MCF 10A (cell line): ENCODE results near the gene ALDH1L1. TPM values are rescaled to one million over a fixed set of nuclear protein-coding genes. Genes with fewer than 3 reads are reported as not detected.

Source experiments
- BruUV-seq: library from RNA; stranded (reverse); fragments of 400-500 nt; replicated peaks from 2 replicates; lab custom pipeline; 2021; lab: Mats Ljungman, UMichigan
- CTCF ChIA-PET: fragments of 300-600 bp; sonication (Branson Sonifier 250); formaldehyde crosslinking; extraction: SDS; loops from one replicate; lab custom pipeline; 2021; ENCODE audit warnings: antibody characterized with exemption, inconsistent platforms; lab: Yijun Ruan, JAX
- POLR2A ChIA-PET: fragments of 300-600, 350-650 bp; sonication (Branson Sonifier 250); formaldehyde crosslinking; extraction: SDS; loops from one replicate; lab custom pipeline; 2020; ENCODE audit warnings: antibody characterized with exemption, inconsistent platforms; lab: Yijun Ruan, JAX
- DNase-seq: peaks from one replicate; pipeline ENCODE4 v3.0.0-alpha.2; 2018; ENCODE audit not compliant: unreplicated experiment
- H3K27ac Mint-ChIP-seq: one replicate; pipeline ENCODE4 v1.8.0; 2022; ENCODE audit warnings: mild to moderate bottlenecking, low read depth, mixed read lengths; ENCODE audit not compliant: unreplicated experiment
- H3K27me3 Mint-ChIP-seq: one replicate; pipeline ENCODE4 v1.8.0; 2022; ENCODE audit warnings: mixed read lengths; ENCODE audit not compliant: insufficient read depth, unreplicated experiment
- H3K36me3 Mint-ChIP-seq: one replicate; pipeline ENCODE4 v1.8.0; 2022; ENCODE audit warnings: mild to moderate bottlenecking, moderate library complexity, mixed read lengths; ENCODE audit not compliant: insufficient read depth, unreplicated experiment
- H3K4me1 Mint-ChIP-seq: one replicate; pipeline ENCODE4 v1.8.0; 2022; ENCODE audit warnings: mixed read lengths; ENCODE audit not compliant: insufficient read depth, unreplicated experiment
- H3K4me3 Mint-ChIP-seq: one replicate; pipeline ENCODE4 v1.8.0; 2022; ENCODE audit warnings: mild to moderate bottlenecking, moderate library complexity, mixed read lengths; ENCODE audit not compliant: unreplicated experiment
- H3K9me3 Mint-ChIP-seq: one replicate; pipeline ENCODE4 v1.8.0; 2022; ENCODE audit warnings: mixed read lengths; ENCODE audit not compliant: unreplicated experiment
- CTCF ChIP-seq: fragments of 200-600 bp; IDR thresholded peaks from one replicate; pipeline ENCODE4 v1.8.0; 2022; ENCODE audit warnings: antibody characterized with exemption, mild to moderate bottlenecking; ENCODE audit not compliant: unreplicated experiment
- intact Hi-C: fragments of 100-400 bp; cut with micrococcal nuclease; formaldehyde crosslinking; loops from 2 replicates; pipeline ENCODE4 v1.14.1; 2022
- total RNA-seq: library from RNA; stranded (reverse); gene quantifications from 2 replicates; pipeline ENCODE4 v1.2.3, GENCODE V29; 2022

The ALDH1L1 gene
- total RNA-seq, 1 experiment from 2014 or later, result 1.9 TPM

DNA sequence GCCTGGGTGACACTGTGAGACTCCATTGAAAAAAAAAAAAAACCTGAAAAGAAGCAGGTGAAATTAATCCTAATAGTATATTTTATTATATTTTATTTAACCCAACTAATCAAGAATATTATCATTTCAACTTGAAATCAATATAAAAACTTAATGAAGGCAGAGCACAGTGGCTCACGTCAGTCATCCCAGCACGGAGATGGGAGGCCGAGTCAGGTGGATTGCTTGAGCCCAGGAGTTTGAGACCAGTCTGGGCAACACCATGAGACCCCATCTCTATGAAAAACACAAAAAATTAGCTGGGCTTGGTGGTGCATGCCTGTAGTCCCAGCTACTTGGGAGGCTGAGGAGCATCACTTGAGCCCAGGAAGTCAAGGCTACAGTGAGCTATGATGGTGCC is 63.2 kb downstream of the ALDH1L1 start:
- no peak for TF ChIP-seq CTCF
- Mint-ChIP-seq H3K9me3 (no peaks in the 10 kb centered on the region), H3K27ac (no peak overlapping the region), H3K27me3 (no peaks in the 10 kb centered on the region), H3K4me3 (no peak overlapping the region), H3K4me1 (peaks cover 11% of the 10 kb centered on the region), H3K36me3 (no peaks in the 10 kb centered on the region)
- DNase-seq, result no peak
- BruUV-seq, result no TSS peak
- intact Hi-C loops, result no loop called here
- POLR2A ChIA-PET, result no interaction called here
- CTCF ChIA-PET, result interaction anchor here (0.6 to 1.3 kb wide), 2 partner anchors 14 to 145 kb away, joined by 3 to 4 read pairs; no protein-coding TSS in a partner anchor

DNA sequence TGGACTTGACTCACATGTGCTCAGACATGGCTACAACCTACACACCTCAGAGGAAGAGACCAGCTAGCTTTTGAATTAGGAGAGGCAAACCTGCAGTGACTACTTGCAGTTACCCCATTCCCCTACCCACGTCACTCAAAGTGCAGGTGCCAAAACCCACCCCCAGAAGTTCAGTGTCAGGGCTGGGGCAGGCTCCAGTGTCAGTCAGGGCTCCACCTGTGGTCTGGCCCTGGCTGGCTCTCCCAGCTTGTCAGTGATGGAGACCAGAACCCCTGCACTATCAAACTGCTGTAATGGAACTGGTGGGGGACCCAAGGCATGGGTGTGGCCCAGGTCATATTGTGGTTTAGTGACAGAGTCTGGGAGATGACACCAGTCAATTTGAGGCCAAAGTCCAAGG is 63.9 kb downstream of the ALDH1L1 start:
- no peaks in the 10 kb centered on the region for H3K27me3 Mint-ChIP-seq
- no peaks in the 10 kb centered on the region for H3K36me3 Mint-ChIP-seq
- no peak for DNase-seq
- peaks cover 11% of the 10 kb centered on the region for H3K4me1 Mint-ChIP-seq
- ChIA-PET POLR2A (no interaction called here), CTCF (interaction anchor here (0.6 to 1.3 kb wide), 3 partner anchors 13 to 144 kb away, joined by 3 to 4 read pairs (median 3); no protein-coding TSS in a partner anchor)
- TF ChIP-seq CTCF, result no peak
- intact Hi-C loops, result no loop called here
- no peaks in the 10 kb centered on the region for H3K9me3 Mint-ChIP-seq
- no TSS peak for BruUV-seq
- H3K4me3 Mint-ChIP-seq, result no peak overlapping the region
- no peak overlapping the region for H3K27ac Mint-ChIP-seq

GRCh38 chr3:126114443-126115386 is 65.7 kb downstream of the ALDH1L1 start:
- no peak for DNase-seq
- Mint-ChIP-seq H3K4me1 (peaks cover 11% of the 10 kb centered on the region), H3K4me3 (no peak overlapping the region), H3K27ac (no peak overlapping the region), H3K36me3 (no peaks in the 10 kb centered on the region), H3K9me3 (no peaks in the 10 kb centered on the region), H3K27me3 (no peaks in the 10 kb centered on the region)
- POLR2A ChIA-PET, result interaction anchor here (0.6 kb wide), 1 partner anchor 358 kb away, joined by 3 read pairs; no protein-coding TSS in a partner anchor
- TF ChIP-seq CTCF, result no peak
- no TSS peak for BruUV-seq
- intact Hi-C loops, result no loop called here
- CTCF ChIA-PET, result interaction anchor here (0.6 to 0.8 kb wide), 3 partner anchors 12 to 596 kb away, joined by 3 read pairs; no protein-coding TSS in a partner anchor

DNA sequence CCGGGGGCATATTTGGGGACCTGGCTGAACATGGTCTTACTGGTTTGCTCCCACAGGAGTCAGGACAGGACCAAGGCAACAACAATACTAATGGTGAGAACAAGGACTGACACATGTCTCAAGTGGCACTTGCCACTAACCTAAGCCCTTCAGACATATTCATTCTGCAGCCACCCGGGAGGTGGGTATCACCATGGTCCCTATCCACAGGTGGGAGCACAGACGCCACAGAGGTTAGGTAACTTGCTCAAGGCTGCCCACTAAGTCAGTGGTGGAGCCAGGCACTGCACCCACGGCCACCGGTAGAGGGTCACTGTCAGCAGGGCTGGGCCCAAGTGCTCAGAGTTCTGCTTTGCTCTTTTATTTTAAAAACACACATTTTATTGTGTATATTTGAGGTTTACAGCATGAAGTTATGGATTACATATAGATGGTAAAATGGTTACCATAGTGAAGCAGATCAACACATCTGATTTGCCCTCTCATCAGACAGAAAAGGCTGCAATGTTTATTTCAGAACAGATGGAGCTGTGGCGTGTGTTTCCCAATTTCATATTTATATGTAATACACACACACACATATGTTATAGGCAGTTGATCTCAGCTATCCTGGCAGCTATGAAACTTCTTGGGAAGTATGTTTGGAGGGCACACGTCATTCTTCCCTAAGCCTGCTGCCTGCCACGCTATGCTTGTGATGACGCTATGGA is 66.5 kb downstream of the ALDH1L1 start:
- Mint-ChIP-seq H3K27ac (no peak overlapping the region), H3K36me3 (no peaks in the 10 kb centered on the region), H3K4me1 (peaks cover 2% of the 10 kb centered on the region), H3K27me3 (no peaks in the 10 kb centered on the region), H3K9me3 (no peaks in the 10 kb centered on the region), H3K4me3 (no peak overlapping the region)
- no TSS peak for BruUV-seq
- TF ChIP-seq CTCF, result peak; percentile 25
- ChIA-PET CTCF (interaction anchor here (0.6 to 0.8 kb wide), 4 partner anchors 11 to 595 kb away, joined by 3 read pairs; no protein-coding TSS in a partner anchor), POLR2A (no interaction called here)
- intact Hi-C loops, result no loop called here
- no peak for DNase-seq
